GM21786 (cell line): ENCODE measurements around the gene SLC4A5.
A peak's percentile ranks its signal among the peaks of the same experiment; 100 is the strongest.
"Not testable (repeated sequence)": the region's sequence is repeated elsewhere in the genome, so short reads cannot be mapped to it uniquely, and the experiment has no call there.

Source experiments
- ATAC-seq: cut with Tn5 transposase; IDR thresholded peaks from one replicate; pipeline ENCODE4 v1.9.1; 2021; ENCODE audit not compliant: unreplicated experiment

SLC4A5 gene

DNA sequence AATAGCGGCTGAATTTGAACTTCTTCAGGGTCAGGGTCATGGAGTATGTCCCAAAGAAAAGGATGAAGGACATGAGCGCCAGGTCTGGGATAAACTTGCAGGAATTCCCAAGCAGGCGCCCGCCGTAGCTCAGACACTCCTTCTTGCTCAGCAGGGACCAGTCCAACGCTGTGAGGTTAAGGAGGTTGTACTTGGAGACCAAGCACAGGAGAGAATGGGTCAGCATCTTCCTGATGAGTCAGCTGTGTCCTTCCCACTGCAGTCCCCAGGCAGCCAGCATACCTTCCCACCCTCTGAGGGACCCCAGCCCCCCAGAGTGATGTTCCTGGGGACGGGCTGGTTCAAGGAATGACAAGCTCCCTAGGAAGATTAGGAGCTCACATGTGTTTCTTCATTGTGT, 103.9 kb downstream of the SLC4A5 start:
- ATAC-seq, result no peak

DNA sequence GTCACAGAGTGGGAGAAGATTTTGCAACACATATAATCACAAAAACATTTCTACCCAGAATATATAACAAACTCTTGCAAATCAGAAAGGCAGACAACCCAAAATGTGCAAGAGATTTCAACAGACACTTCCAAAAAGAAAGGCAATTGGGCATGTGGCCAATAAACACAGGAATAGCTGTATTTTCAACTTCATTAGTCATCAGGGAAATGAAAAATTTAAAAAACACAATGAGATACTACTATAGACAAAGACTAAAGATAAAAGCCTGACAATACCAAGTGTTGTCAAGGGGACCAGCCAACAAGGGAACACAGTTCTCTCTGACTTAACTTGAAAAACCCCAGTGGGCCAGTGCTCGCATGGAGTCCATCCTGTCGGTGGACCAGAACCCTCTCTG, 104.3 kb downstream of the SLC4A5 start:
- ATAC-seq, result no peak

DNA sequence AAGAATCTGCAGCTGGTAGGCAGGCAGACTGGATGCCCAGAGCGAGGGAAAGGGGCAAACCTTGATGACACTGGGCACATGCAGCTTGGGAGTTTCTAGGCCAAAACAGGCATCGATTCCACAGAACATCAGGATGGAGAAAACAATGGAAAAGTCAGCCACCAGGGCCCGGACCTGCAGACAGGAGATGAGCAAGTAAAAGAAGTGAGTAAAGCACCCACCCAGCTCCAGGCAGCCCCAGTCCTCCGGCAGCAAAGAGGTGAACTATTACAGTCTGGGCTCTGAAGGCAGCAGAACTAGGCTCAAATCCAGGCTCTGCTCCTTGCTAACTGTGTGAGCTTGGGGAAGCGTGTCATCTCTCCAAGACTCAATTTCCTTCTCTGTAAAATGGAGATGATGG, 108.2 kb downstream of the SLC4A5 start:
- ATAC-seq, result no peak

DNA sequence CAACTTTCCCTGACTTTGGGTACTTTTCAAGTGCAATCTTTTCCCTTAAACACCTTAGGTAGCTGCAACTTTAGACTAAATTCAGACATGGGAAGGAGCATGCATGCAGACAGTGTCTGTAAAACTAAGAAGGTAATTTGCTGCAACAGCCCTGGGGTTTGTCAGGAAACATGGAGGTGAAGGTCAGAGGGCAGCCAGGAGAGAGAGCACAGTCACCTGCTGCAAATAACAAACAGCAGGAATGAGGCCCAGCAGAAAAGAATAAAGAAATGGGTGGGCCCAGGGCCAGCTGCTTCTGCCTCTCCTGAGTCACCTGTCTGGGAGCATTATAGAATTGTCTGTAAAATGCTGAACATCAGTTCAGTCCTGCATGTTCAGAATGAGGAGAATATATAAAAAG, 109.6 kb downstream of the SLC4A5 start:
- no peak for ATAC-seq

GRCh38 chr2:74232426-74232825, 110.8 kb downstream of the SLC4A5 start:
- ATAC-seq, result no peak

GRCh38 chr2:74229865-74230264, 113.4 kb downstream of the SLC4A5 start:
- not testable (repeated sequence) for ATAC-seq

- no peak for ATAC-seq
Observed at GRCh38 chr2:74228772-74229171, 114.4 kb downstream of the SLC4A5 start.

GRCh38 chr2:74227646-74228045, 115.6 kb downstream of the SLC4A5 start:
- no peak for ATAC-seq

- no peak for ATAC-seq
Observed at GRCh38 chr2:74226648-74227213, 116.5 kb downstream of the SLC4A5 start.

DNA sequence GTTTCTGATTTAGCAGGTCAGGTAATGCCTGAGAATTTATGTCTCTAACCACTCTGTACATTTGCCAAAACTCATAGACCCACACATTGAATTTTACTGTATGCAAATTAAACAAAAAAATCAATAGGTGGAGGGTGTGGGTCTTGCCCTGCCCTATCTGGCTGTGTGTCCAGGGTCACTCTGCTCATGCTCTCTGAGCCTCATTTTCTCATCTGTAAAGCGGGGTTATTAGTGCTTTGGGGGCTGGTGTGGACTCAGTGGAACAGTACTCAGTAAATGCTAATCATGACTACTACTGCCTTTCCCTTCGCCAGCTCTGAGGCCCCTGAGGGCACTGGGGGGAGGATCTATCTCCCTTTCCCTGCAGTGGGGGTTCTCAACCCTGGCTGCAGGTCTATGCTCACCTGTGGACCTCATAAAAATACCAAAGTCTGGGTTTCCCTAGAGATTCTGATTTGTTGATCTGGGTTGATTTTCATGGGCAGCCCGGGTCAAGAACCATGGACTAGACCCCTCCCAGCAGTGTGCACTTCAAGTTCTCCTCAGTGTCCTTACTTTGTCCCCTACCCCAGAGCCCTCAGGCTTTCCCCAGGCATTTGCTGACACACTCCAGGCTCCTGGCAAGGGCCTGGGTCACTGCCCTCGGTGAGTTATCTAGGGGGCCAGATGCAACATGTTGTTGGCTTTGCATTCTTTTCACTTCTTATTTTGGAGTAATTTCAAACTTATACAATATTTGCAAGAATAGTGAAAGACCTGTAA, 117.3 kb downstream of the SLC4A5 start:
- ATAC-seq, result no peak

GRCh38 chr2:74223941-74224770, 119.1 kb downstream of the SLC4A5 start:
- no peak for ATAC-seq

DNA sequence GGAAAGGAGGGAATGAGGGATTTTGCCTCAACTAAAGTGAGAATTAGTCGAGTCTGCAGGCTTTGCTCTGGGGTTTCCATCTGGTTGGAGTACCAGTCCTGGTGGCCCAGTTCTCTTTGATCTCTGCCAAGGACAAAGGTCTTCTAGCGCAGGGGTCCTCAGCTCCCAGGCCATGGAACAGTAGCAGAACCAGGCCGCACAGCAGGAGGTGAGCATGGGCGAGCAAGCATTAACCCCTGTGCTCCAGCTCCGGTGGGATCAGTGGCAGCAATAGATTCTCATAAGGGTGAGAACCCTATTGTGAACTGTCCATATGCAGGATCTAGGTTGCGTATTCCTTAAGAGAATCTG, 120.9 kb downstream of the SLC4A5 start:
- ATAC-seq, result no peak

GRCh38 chr2:74221604-74222299, 121.5 kb downstream of the SLC4A5 start:
- ATAC-seq, result no peak

DNA sequence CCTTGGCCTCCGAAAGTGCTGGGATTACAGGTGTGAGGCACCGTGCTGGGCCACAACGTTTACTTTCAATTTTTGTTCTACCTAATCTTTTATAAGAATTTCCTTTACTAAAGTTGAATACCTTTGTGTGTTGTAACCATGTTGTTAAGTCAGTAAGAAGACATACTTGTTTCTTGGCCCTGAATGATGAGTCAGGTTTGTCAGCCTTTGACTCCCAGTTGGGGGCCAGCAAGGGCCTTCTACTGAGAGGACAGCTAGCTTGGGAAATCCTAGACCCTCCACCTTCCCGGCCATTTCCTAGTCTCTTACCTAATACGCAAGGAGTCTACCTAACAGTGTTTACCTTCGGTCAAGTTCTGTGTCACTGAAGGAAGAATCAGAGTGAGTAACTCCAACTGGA, 122.1 kb downstream of the SLC4A5 start:
- ATAC-seq, result no peak

DNA sequence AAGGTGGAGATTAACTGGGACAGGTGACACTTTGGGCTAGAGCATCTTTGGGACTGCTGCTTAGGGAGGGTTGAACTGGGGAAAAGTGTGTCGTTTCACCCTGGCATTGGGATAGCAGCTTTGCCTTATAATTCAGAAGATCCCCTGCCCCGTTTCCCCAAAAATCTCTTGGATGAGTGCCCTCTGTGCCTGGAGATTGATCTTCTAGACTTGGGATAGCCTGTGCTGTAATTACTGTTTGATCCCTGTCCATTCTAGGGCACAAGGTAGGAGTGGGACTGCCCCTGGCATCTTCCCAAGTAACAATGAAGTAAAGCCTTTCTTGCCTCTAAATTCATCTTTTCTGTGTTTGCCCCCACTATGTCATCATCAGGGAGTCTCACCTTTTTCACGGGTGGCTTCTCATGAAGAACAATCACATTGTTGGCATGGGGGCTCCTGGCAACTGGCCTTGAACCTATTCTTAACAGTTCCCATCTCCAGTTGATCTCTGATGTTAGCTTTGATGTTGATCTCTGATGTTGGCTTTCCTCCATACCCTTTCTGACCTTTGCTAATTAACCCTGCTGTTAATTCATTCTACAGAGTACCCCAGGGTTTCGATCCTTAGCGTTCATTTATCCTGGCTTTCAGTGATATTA, 123.2 kb downstream of the SLC4A5 start:
- no peak for ATAC-seq

DNA sequence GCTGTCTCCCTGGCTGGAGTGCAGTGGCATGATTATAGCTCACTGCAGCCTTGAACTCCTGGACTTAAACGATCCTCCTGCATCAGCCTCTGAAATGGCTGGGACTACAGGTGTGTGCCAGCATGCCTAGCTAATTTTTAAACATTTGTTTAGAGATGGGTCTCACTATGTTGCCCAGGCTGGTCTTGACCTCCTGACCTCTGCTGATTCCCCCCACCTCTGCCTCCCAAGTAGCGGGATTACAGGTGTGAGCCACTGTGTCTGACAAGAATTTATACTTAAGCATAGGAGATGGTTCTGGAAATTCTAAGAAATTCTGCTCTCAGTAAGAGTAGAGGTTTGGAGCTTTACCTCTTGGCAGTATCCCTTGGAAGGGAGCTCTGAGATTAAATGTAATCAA, 126.6 kb downstream of the SLC4A5 start:
- ATAC-seq, result no peak

- not testable (repeated sequence) for ATAC-seq
Observed at GRCh38 chr2:74215771-74216170, 127.4 kb downstream of the SLC4A5 start.

DNA sequence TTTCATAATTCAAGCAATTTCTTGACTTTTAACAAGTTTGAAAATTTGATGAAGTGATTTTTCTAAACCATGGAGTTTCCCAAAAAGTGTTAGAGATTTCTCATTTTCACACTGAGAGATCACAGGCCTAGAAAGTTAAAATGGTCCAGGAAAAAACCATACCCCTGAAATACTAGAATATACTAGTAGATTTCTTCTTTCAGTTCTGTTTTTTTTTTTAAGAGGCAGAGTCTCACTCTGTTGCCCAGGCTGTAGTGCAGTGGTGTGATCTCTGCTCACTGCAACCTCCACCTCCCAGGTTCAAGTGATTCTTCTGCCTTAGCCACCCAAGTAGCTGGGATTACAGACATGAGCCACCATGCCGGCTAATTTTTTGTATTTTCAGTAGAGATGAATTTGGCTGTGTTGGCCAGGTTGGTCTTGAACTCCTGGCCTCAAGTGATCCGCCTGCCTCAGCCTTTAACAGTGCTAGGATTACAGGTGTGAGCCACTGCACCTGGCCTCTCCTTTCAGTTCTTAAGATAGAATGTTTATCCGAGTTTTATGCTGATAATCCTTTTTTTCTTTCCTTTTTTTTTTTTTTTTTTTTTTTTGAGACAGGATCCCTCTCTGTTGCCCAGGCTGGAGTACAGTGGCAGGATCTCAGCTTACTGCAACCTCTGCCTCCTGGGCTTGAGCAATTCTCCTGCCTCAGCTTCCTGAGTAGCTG, 130.4 kb downstream of the SLC4A5 start:
- ATAC-seq, result no peak

GRCh38 chr2:74206180-74206688, 137.0 kb downstream of the SLC4A5 start:
- ATAC-seq, result peak; percentile 61

GRCh38 chr2:74205596-74205995, 137.6 kb downstream of the SLC4A5 start:
- ATAC-seq, result peak; percentile 44
